Activated CD8-positive, alpha-beta memory T cell treated with anti-CD3 and anti-CD28 coated beads, Interleukin-2, amount 50 U/mL, for 24 hours (primary cell): ENCODE results near the gene FHIT.

Source experiments
- DNase-seq: peaks from one replicate; pipeline ENCODE4 v3.0.0-alpha.2; 2020; ENCODE audit errors: extremely low read depth

The FHIT gene

GRCh38 chr3:61169621-61170251, 81.5 kb downstream of the FHIT start:
- DNase-seq: no peak

DNA sequence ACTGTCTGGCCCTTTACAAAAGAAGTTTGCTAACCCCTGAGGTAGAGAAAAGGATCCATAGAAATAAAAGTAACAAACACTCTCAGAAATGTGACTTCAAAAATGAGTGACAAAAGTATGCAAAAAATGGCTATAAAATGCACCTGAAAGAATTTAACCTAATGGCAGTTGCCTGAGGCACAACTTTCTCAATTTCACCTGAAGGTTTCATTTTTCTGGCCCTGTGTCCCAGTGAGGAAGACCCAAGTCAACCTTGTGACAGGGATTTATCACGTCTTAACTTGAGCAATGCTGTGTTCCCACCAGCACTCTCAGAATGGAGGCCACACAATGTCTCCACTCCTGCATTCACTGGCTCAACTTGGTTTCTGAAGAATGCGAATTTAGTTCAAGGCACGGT, 83.0 kb downstream of the FHIT start:
- DNase-seq: no peak

DNA sequence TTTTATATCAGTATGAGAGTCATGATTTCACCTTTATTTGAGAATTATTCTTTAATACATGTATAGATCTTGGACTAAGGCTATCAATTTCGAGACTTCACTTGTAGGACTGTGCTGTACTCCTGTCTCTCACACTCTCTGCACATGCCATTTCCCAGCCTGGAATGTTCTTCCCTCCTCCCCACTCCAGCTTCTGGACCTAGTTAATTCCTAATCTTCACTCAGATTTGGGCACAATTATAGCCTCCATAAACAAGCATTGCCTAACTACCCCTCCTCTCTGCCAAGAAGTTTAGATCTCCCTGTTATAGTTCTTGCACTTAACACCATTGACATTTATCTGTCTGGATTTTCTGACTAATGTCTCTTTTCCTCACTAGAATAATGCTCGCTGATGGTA, 88.3 kb downstream of the FHIT start:
- DNase-seq: no peak

DNA sequence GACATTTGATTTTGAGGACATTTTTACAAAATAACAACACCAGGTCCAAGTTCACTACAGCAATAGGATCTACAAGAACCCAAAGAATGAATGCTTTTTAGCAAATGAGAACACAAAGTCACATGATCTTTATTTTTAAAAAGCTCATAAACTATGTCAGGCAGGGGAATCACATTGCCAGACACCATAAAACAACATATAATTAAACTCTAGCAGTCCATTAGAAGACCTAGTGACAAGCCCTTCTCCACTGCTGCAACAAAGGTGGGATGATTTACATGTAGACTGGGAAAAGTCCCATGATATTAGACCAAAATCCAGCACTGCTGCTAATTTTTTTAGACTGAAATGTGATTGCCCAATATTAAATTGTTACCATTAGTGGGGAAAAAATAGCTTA, 92.6 kb downstream of the FHIT start:
- DNase-seq: no peak

- no peak for DNase-seq
Observed at GRCh38 chr3:61158216-61158615, 93.0 kb downstream of the FHIT start.

DNA sequence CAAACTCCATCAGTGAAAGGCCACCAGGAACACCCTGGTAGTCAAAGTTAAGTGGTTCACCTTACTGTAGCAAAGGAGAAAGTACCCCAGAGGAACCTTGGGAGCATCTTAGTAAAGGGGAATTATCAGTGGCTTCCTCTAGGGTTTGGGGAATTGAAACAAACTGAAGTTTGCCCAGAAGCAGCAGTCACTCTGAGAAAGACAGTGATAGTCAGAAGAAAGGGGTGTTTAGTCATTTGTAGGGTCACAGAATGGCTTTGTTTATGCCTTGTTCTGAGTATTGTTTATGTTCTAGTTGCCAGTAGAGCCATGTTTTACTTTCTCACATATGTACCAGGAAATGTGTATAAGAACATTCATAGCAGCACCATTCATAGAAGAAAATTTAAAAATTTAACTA, 93.8 kb downstream of the FHIT start:
- DNase-seq: no peak

- DNase-seq: no peak
Observed at GRCh38 chr3:61155701-61156292, 95.5 kb downstream of the FHIT start.

- no peak for DNase-seq
Observed at GRCh38 chr3:61154457-61155198, 96.6 kb downstream of the FHIT start.

GRCh38 chr3:61152071-61152470, 99.2 kb downstream of the FHIT start:
- DNase-seq: no peak

DNA sequence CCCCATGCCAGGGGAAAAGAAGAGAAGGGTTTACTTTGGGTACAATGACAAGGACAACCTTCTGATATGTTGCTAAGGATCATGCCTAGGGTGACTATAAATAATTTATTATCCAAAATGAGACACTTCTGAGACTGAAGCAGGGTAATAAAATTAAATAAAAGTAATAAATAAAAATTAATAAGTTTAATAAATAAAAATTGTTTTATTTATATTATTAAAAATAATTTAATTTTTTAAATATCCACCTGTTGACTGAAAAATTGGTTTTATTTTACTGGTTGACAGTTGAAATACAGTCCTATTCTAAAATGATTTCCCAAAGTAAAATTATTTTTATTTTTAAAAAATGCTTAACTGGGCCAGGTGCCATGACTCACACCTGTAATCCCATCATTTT, 102.0 kb downstream of the FHIT start:
- no peak for DNase-seq

DNA sequence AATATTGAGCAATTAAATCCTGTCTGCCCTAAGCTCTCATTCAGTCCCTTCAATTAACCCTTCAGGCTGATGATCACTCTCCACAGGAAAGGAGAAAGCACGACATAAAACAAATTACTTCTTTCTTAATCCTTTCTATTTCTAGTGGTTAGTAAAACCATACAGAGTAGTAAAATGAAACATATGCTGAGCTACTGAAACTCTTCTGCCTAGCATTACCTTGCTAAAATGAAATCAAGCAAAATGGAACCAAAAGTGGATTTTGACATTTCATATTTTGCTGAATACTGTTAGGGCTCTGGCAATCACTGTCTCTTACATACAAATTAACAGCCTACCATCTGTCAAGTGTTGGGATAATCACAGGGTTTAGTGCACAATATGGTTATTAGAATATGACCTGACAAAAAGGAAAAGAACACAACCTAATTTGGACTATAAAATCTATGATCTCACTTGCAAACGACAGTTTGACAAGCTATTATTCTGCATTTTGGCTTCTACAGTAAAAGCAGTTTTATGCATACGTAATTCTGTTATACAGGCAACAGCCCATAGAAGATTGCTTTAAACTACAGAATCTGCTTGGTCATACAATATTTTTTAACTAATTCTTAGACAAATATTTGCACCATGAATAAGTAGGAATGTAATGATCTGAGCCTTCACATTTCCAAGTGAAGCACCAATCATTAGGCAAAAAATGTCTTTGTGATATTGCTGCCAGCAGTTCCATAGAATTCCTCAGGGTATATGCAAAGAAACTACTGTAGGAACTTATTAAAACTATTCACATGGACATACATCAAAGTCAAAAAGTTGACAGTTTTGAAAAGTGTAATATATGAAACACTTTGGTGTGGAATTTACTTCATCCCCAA, 105.0 kb downstream of the FHIT start:
- no peak for DNase-seq

DNA sequence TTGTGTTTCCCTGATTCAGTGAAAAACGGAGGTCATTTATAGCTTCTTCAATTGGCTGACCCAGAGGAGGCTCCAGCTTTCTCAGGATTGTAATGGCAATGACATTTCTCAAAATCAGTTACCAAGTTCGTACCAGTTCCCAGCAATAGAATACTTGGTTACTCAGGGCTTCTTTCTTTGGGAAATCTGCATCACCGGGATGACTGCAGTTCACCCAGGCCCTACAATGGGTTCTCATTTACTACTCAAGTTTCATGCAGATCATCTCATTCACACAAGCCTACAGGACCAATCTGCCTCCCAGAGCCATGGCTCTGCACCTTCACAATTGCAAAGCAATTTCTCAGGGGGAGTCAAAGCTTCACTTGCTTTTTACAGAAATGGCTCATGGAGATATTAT, 109.6 kb downstream of the FHIT start:
- no peak for DNase-seq

- no peak for DNase-seq
Observed at GRCh38 chr3:61141227-61141626, 110.0 kb downstream of the FHIT start.

GRCh38 chr3:61139686-61140085, 111.6 kb downstream of the FHIT start:
- DNase-seq: no peak

- no peak for DNase-seq
Observed at GRCh38 chr3:61138401-61138800, 112.9 kb downstream of the FHIT start.

DNA sequence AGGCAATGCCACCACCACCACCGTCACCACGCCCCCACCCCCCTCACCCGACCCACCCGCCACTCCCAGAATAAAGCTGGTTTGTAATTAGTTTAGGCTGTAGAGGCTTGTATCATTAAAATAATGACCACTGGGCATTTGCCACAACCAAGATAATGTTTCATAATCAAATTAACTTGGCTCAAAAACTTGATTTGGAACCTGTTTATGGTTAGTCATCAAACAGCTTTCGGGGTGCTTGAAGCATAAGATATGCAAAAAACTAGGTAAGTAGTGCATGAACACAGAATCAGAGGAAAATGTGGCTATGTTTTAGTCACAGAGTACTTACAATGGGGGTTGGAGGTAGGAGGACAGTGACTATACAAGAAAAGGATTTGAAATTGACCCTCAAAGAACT, 115.1 kb downstream of the FHIT start:
- no peak for DNase-seq

DNA sequence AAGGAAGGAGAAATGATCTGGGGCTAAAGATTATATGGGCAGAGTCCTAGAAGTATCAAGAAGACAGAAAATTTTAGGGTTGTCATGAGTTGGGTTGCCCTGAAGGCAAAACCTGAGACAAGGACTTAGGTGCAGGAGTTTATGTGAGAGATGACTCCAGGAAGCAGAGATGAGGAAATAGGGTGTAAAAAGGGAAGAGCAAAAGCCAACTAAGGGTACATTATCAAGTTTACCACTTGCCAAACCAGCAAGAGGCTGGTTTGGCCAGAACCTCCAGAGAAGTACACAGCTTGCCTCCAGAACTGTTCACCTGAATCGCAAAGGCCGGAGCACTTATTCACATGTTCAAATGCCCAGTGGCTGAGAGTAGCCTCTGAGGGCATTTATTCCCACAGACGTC, 116.7 kb downstream of the FHIT start:
- no peak for DNase-seq

DNA sequence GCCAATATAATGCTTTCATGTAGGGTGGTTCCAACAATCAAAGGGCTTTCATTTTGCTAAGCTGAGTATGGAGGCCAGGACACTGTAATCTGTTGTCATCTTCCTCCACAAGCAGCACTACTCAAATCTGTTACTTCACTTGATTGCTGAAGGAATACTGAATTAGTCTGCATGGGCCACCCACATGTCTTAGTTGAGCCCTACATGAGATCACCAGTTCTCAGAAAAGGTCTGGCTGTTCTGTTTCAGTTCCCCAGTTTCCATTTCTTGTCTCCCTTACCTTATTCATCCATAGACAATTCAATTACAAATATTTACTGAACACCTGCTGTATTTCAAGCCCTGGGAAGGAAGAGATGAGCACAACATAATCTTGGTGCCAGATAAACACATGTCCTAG, 119.2 kb downstream of the FHIT start:
- DNase-seq: no peak

DNA sequence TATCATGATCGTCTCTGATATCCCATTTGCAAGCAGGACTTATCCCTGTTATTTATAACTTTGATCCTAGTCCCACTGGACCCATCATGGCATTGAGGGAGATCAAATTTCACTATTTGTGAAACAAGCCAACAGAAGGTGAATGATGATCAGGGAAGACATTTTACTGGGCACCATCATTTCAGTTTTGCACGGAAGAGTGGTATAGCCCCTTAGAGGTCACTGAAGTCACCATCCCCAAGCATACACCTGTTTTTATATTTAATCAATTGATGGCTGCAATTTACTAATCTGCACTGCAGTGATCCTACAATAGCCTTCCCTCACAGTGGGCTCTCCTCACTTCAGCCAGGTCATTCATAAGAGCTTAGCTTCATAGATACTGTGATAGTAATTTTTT, 132.4 kb downstream of the FHIT start:
- DNase-seq: no peak

DNA sequence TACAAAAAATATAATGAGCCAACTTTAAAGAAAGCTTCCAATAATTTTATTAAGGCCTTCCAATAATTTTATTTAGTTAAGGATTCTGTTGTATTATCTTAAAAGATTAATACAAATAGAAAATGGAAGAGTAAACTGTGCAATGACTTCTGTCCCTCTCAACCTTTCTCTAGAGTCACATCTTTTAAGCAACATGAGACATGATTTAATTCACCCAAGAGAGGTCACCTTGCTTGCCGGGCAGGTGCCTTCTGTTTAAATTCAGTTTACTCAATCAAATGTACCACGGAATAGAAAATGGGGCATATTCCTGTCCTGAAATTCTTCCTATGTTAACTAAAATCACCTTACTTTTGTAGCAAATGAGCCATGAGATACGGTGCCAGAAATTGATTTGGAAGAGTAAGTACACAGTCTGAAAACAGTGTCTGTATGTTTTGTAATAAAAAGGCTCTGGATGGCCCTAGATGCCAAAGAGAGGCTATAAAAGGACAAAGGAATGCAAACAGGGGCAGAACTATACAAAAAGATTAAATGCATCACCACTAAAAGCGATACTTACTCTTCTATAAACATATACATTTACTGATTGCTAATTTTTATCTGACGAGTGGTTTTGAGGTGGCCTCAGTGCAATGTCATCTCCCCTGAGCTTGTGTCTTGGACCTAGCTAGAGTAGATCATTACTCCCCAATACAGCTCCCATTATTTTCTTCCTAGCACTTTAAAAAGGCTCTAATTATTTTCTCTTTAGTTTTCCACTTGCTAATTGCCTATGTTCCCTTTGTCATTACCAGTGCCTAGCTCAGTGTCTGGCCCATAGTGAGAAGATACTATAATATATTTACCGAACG, 134.0 kb downstream of the FHIT start:
- DNase-seq: no peak

DNA sequence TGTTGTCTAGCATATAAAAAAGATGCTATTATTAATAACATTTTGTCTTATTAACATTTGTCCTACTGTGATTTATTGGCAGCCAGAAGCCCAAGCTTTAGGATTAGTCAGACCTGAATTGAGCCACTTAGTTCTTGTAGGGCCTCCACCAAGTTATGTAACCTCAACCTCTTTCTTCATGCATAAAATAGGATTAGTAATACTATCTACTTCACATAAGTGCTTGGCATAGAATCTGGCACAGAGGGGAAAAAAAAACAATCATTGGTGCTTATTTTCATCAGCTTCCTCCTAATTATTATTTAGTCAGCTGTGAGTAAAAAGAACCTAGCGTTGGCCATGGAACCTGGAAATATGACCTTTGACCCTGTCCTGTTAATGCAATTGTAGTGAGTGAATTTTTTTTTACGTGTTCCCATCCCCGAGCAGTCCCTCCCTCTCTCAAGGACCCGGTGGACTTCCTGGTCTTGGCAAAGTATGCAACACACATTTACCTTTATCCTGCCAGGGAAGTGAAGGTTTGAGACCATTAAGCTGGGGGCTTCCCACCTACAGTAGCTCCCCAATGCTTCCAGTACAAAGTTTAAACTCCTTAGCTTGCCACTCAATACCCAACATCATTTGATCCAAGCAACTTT, 136.8 kb downstream of the FHIT start:
- DNase-seq: no peak
